OCI-LY7 (cell line): ENCODE measurements around the gene MARK2. TPM values are rescaled to one million over a fixed set of nuclear protein-coding genes. Genes with fewer than 3 reads are reported as not detected.

ENCODE experiments used
- BruUV-seq: library from RNA; stranded (reverse); fragments of 400-500 nt; replicated peaks from 2 replicates; lab custom pipeline; 2021; lab: Mats Ljungman, UMichigan
- CTCF ChIA-PET: fragments of 300-600 bp; sonication (Branson Sonifier 250); formaldehyde crosslinking; loops from one replicate; lab custom pipeline; 2022; ENCODE audit warnings: antibody characterized with exemption; ENCODE audit not compliant: unreplicated experiment; lab: Charles Lee
- POLR2A ChIA-PET: fragments of 300-600 bp; sonication (Branson Sonifier 250); formaldehyde crosslinking; loops from one replicate; lab custom pipeline; 2022; ENCODE audit warnings: antibody characterized with exemption; lab: Charles Lee
- DNase-seq: peaks from one replicate; pipeline ENCODE4 v3.0.0-alpha.2; 2015; ENCODE audit warnings: low spot score
- H2AFZ ChIP-seq: fragments of 200-600 bp; sonication (generic), shearing (Covaris generic); 2 replicates; pipeline ENCODE4 v1.6.1; 2014; ENCODE audit warnings: mild to moderate bottlenecking, antibody characterized with exemption, low read length, moderate library complexity
- H3K27ac ChIP-seq: fragments of 200-600 bp; sonication (generic); 2 replicates; pipeline ENCODE4 v1.5.1; 2014; ENCODE audit warnings: mixed run types, low read depth, mild to moderate bottlenecking, moderate library complexity, low read length, inconsistent platforms; ENCODE audit not compliant: poor library complexity, severe bottlenecking
- H3K36me3 ChIP-seq: fragments of 200-600 bp; sonication (generic); 2 replicates; pipeline ENCODE4 v1.6.1; 2014; ENCODE audit warnings: mild to moderate bottlenecking, antibody characterized with exemption, low read length, moderate library complexity, mixed read lengths; ENCODE audit not compliant: insufficient read depth
- H3K4me1 ChIP-seq: fragments of 200-600 bp; sonication (generic); 2 replicates; pipeline ENCODE4 v1.5.1; 2014; ENCODE audit warnings: mild to moderate bottlenecking, low read length; ENCODE audit not compliant: insufficient read depth, poor library complexity, severe bottlenecking
- H3K4me2 ChIP-seq: fragments of 200-600 bp; sonication (generic); 2 replicates; pipeline ENCODE4 v1.6.1; 2014; ENCODE audit warnings: mild to moderate bottlenecking, low read length
- H3K4me3 ChIP-seq: fragments of 200-600 bp; sonication (generic); 2 replicates; pipeline ENCODE4 v1.5.1; 2014; ENCODE audit warnings: mild to moderate bottlenecking, low read depth, low read length; ENCODE audit not compliant: poor library complexity, severe bottlenecking
- H3K79me2 ChIP-seq: fragments of 200-600 bp; sonication (generic); 2 replicates; pipeline ENCODE4 v1.6.1; 2016; ENCODE audit warnings: low read depth, mild to moderate bottlenecking, low read length, moderate library complexity, mixed read lengths; ENCODE audit not compliant: insufficient read depth
- H3K9me2 ChIP-seq: fragments of 200-600 bp; sonication (generic); 2 replicates; pipeline ENCODE4 v1.6.1; 2016; ENCODE audit warnings: mild to moderate bottlenecking, low read length, mixed read lengths; ENCODE audit not compliant: insufficient read depth
- H3K9me3 ChIP-seq: fragments of 200-600 bp; sonication (generic); 2 replicates; pipeline ENCODE4 v1.6.1; 2014; ENCODE audit warnings: mild to moderate bottlenecking, mixed run types, low read length, mixed read lengths
- H4K20me1 ChIP-seq: fragments of 200-600 bp; sonication (generic); 2 replicates; pipeline ENCODE4 v1.6.1; 2014; ENCODE audit warnings: mild to moderate bottlenecking, antibody characterized with exemption, low read length, moderate library complexity, mixed read lengths; ENCODE audit not compliant: insufficient read depth
- EZH2phosphoT487 ChIP-seq: fragments of 200-600 bp; sonication (generic); IDR thresholded peaks from 2 replicates; pipeline ENCODE4 v1.6.1; 2018; ENCODE audit warnings: low read depth, borderline replicate concordance, mild to moderate bottlenecking, mixed run types, antibody characterized with exemption, low read length, moderate library complexity, mixed read lengths
- intact Hi-C: fragments of 100-400 bp; cut with micrococcal nuclease; formaldehyde crosslinking; loops from one replicate; pipeline ENCODE4 v1.10.0; 2022; ENCODE audit not compliant: unreplicated experiment
- total RNA-seq, 2 experiments: library from RNA; depleted of rRNA in 1 of 2; stranded (reverse); fragments of >200 nt in 1 of 2; shearing (Covaris generic) in 1 of 2; gene quantifications; 2 replicates each; pipeline ENCODE4 v1.2.3, GENCODE V29; 2014 to 2022
- TF ChIP-seq, protein P1 (sequence below): fragments of 200-600 bp; sonication (generic); conservative IDR thresholded peaks from 2 replicates; pipeline ENCODE4 v1.5.1; 2014; ENCODE audit warnings: mild to moderate bottlenecking, antibody characterized with exemption, low read length, moderate library complexity, mixed read lengths

Gene MARK2
- total RNA-seq, 2 experiments from 2014 or later: 22.7 to 45.4 TPM

DNA sequence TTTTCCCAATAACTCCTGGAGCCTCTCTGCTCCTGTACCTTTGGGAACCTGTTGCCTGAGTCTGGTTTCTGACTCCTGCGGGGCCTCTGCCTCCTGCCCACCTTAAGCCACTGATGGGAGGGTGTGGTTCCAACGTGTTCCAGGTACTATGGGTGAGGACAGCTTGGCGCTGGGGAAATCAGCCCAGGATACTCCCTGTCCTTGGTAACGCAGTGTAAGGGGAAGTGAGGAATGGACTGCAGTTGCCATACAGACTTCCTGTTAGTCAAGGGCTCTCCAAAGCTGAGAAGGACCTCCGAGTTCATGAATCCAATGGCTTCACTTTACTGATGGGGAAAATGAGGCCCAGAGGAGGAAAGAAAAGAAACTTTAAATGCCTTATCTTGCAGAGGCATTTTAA is 1.2 kb upstream of the MARK2 start:
- POLR2A ChIA-PET: interaction anchor here (0.9 to 1.5 kb wide), 4 partner anchors 24 to 169 kb away, joined by 3 to 7 read pairs (median 4); no protein-coding TSS in a partner anchor
- Histone ChIP-seq H3K4me1 (peaks cover 40% of the 10 kb centered on the region), H4K20me1 (peaks cover 29% of the 10 kb centered on the region), H3K36me3 (peaks cover 24% of the 10 kb centered on the region; the same call in 1 of the 2 replicates), H3K4me3 (peak overlapping the region; percentile 64), H3K9me3 (no peaks in the 10 kb centered on the region), H3K9me2 (no peaks in the 10 kb centered on the region), H3K27ac (peak overlapping the region; percentile 84), H3K79me2 (peaks cover 35% of the 10 kb centered on the region), H2AFZ (peak overlapping the region; percentile 72; the same call in 1 of the 2 replicates), H3K4me2 (peak overlapping the region; percentile 90)
- peak; percentile 30 for DNase-seq
- intact Hi-C loops: loop anchor here (1.0 to 5.0 kb wide), 7 partner anchors 69 to 311 kb away; partner anchors contain the start of genes COX8A, NAA40, RCOR2 and ZFTA
- TF ChIP-seq, protein P1, sequence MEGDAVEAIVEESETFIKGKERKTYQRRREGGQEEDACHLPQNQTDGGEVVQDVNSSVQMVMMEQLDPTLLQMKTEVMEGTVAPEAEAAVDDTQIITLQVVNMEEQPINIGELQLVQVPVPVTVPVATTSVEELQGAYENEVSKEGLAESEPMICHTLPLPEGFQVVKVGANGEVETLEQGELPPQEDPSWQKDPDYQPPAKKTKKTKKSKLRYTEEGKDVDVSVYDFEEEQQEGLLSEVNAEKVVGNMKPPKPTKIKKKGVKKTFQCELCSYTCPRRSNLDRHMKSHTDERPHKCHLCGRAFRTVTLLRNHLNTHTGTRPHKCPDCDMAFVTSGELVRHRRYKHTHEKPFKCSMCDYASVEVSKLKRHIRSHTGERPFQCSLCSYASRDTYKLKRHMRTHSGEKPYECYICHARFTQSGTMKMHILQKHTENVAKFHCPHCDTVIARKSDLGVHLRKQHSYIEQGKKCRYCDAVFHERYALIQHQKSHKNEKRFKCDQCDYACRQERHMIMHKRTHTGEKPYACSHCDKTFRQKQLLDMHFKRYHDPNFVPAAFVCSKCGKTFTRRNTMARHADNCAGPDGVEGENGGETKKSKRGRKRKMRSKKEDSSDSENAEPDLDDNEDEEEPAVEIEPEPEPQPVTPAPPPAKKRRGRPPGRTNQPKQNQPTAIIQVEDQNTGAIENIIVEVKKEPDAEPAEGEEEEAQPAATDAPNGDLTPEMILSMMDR: no peak
- no peak for TF ChIP-seq EZH2phosphoT487
- no TSS peak for BruUV-seq
- CTCF ChIA-PET: interaction anchor here (0.6 to 2.5 kb wide), 6 partner anchors 11 to 215 kb away, joined by 3 to 17 read pairs (median 4); no protein-coding TSS in a partner anchor

DNA sequence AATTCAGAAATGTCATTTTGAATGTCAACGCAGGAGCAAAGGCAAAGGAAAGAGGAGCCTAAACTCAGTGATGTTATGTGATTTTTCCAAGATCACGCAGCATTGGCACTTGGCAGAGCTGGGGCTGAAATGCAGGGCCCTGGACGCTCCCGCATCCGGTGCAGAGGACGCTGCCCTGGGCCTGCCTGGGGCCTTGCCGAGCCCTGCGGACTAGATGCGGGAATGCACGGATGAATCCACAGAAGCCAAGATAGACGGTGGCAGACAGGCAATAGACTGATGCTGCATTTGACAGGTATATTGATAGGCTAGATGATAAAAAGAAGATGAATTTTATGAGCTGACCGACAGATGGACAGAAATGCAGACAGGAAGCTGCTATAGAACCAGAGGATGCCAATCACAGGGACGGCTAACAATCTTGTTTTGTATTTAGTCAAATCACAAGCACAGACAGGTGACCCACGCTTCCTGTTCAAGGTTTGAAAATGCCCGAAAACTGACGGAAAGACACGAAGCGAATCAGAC is 696 bp upstream of the MARK2 start:
- Histone ChIP-seq H3K79me2 (peaks cover 40% of the 10 kb centered on the region), H3K9me3 (no peaks in the 10 kb centered on the region), H3K4me1 (peaks cover 41% of the 10 kb centered on the region), H2AFZ (peak overlapping the region; percentile 72; the same call in 1 of the 2 replicates), H4K20me1 (peaks cover 34% of the 10 kb centered on the region), H3K27ac (peak overlapping the region; percentile 84), H3K4me3 (peak overlapping the region; percentile 64), H3K36me3 (peaks cover 28% of the 10 kb centered on the region), H3K9me2 (no peaks in the 10 kb centered on the region), H3K4me2 (peak overlapping the region; percentile 90)
- no peak for TF ChIP-seq EZH2phosphoT487
- TF ChIP-seq, protein P1: no peak
- no peak for DNase-seq
- TSS peak; percentile 54 for BruUV-seq
- intact Hi-C loops: loop anchor here (1.0 to 5.0 kb wide), 4 partner anchors 71 to 136 kb away; partner anchors contain the start of genes COX8A, NAA40, RCOR2 and ZFTA
- ChIA-PET POLR2A (interaction anchor here (0.6 to 1.5 kb wide), 10 partner anchors 14 to 267 kb away, joined by 3 to 7 read pairs (median 4); no protein-coding TSS in a partner anchor), CTCF (interaction anchor here (0.6 to 2.5 kb wide), 7 partner anchors 58 to 214 kb away, joined by 3 to 17 read pairs (median 3); no protein-coding TSS in a partner anchor)
